PC-3 (cell line): ENCODE measurements around the gene SNCG. TPM values are rescaled to one million over a fixed set of nuclear protein-coding genes. Genes with fewer than 3 reads are reported as not detected.
A peak's percentile ranks its signal among the peaks of the same experiment; 100 is the strongest.

ENCODE experiments used
- ATAC-seq: fragments of 200-7000 bp; cut with Tn5 transposase; 2 replicates; pipeline ENCODE4 v1.9.1; 2020; ENCODE audit warnings: mild to moderate bottlenecking, moderate library complexity
- BruUV-seq: library from RNA; stranded (reverse); fragments of 400-500 nt; replicated peaks from 2 replicates; lab custom pipeline; 2021; lab: Mats Ljungman, UMichigan
- CTCF ChIA-PET: fragments of 300-600 bp; sonication (Branson Sonifier 250); formaldehyde crosslinking; loops from one replicate; lab custom pipeline; 2022; ENCODE audit warnings: antibody characterized with exemption; lab: Charles Lee
- POLR2A ChIA-PET: fragments of 300-600 bp; sonication (Branson Sonifier 250); formaldehyde crosslinking; loops from one replicate; lab custom pipeline; 2022; ENCODE audit warnings: antibody characterized with exemption; ENCODE audit not compliant: unreplicated experiment; lab: Charles Lee
- DNase-seq: peaks from one replicate; pipeline ENCODE4 v3.0.0-alpha.2; 2015
- H2AFZ ChIP-seq: fragments of 300-600 bp; sonication (generic); 2 replicates; pipeline ENCODE4 v1.6.0; 2016; ENCODE audit warnings: antibody characterized with exemption, low read length
- H3F3A ChIP-seq: fragments of 300-600 bp; sonication (generic); one replicate; pipeline ENCODE4 v1.6.0; 2017; ENCODE audit warnings: antibody characterized with exemption, low read length, control low read depth, mild to moderate bottlenecking; ENCODE audit not compliant: unreplicated experiment
- H3K27ac ChIP-seq: fragments of 300-600 bp; sonication (generic); 2 replicates; pipeline ENCODE4 v1.5.1; 2016; ENCODE audit warnings: mild to moderate bottlenecking, low read length
- H3K27me3 ChIP-seq: fragments of 300-600 bp; sonication (generic); 2 replicates; pipeline ENCODE4 v1.6.1; 2016; ENCODE audit warnings: low read length, mixed read lengths
- H3K36me3 ChIP-seq: fragments of 300-600 bp; sonication (generic); 2 replicates; pipeline ENCODE4 v1.6.1; 2016; ENCODE audit warnings: low read depth, mixed run types, low read length, mixed read lengths
- H3K4me1 ChIP-seq: fragments of 300-600 bp; sonication (generic); 2 replicates; pipeline ENCODE4 v1.5.1; 2016; ENCODE audit warnings: low read length; ENCODE audit not compliant: insufficient read depth
- H3K4me2 ChIP-seq: fragments of 300-600 bp; sonication (generic); 2 replicates; pipeline ENCODE4 v1.6.0; 2016; ENCODE audit warnings: low read length
- H3K4me3 ChIP-seq: fragments of 300-600 bp; sonication (generic); 2 replicates; pipeline ENCODE4 v1.5.1; 2016; ENCODE audit warnings: mild to moderate bottlenecking, low read length, mixed read lengths
- H3K79me2 ChIP-seq: fragments of 300-600 bp; sonication (generic); 2 replicates; pipeline ENCODE4 v1.6.1; 2017; ENCODE audit warnings: low read length, mixed read lengths
- H3K9ac ChIP-seq: fragments of 300-600 bp; sonication (generic); 2 replicates; pipeline ENCODE4 v1.6.0; 2016; ENCODE audit warnings: mild to moderate bottlenecking, low read length
- H3K9me2 ChIP-seq: fragments of 300-600 bp; sonication (generic); replicated peaks from 2 replicates; pipeline ENCODE4 v1.6.1; 2016; ENCODE audit warnings: mixed run types, low read length, mixed read lengths
- H3K9me3 ChIP-seq: fragments of 300-600 bp; sonication (generic); 2 replicates; pipeline ENCODE4 v1.6.1; 2016; ENCODE audit warnings: low read length, mixed read lengths
- H4K20me1 ChIP-seq: fragments of 300-600 bp; sonication (generic); 2 replicates; pipeline ENCODE4 v1.6.1; 2016; ENCODE audit warnings: low read length, mixed read lengths
- CTCF ChIP-seq: fragments of 300-600 bp; sonication (generic); conservative IDR thresholded peaks from 2 replicates; pipeline ENCODE4 v1.5.1; 2017; ENCODE audit warnings: antibody characterized with exemption, low read depth, mild to moderate bottlenecking, low read length
- EZH2 ChIP-seq: fragments of 300-600 bp; sonication (generic); IDR thresholded peaks from one replicate; pipeline ENCODE4 v1.6.1; 2017; ENCODE audit warnings: antibody characterized with exemption, mild to moderate bottlenecking, low read length; ENCODE audit not compliant: unreplicated experiment
- EZH2phosphoT487 ChIP-seq: fragments of 300-600 bp; sonication (generic); IDR thresholded peaks from 2 replicates; pipeline ENCODE4 v1.6.1; 2018; ENCODE audit warnings: mild to moderate bottlenecking, antibody characterized with exemption, low read length, borderline replicate concordance
- intact Hi-C: fragments of 100-400 bp; cut with micrococcal nuclease; formaldehyde crosslinking; loops from 2 replicates; pipeline ENCODE4 v1.9.0; 2023
- total RNA-seq: library from RNA; depleted of rRNA; stranded (reverse); fragments of >200 nt; gene quantifications from 2 replicates; pipeline ENCODE4 v1.2.3, GENCODE V29; 2014

The SNCG gene
- total RNA-seq, 1 experiment from 2014 or later: 2.7 TPM

GRCh38 chr10:86965986-86966654 lies 7.7 kb downstream of the SNCG start:
- no peaks in the 10 kb centered on the region for H3K9me3 ChIP-seq
- H3F3A ChIP-seq: no peaks in the 10 kb centered on the region
- H3K4me1 ChIP-seq: peaks cover 43% of the 10 kb centered on the region
- no peak overlapping the region for H3K27ac ChIP-seq
- no peak for ATAC-seq
- no peaks in the 10 kb centered on the region for H3K9me2 ChIP-seq
- TF ChIP-seq EZH2phosphoT487: no peak
- no peak for TF ChIP-seq EZH2
- TF ChIP-seq CTCF: no peak
- H3K9ac ChIP-seq: 0 out of 2 replicates have a peak overlapping the region, but pooled peaks have one; percentile 5
- H3K4me3 ChIP-seq: no peak overlapping the region
- peaks cover 5% of the 10 kb centered on the region; the same call in 1 of the 2 replicates for H4K20me1 ChIP-seq
- no peaks in the 10 kb centered on the region for H3K27me3 ChIP-seq
- intact Hi-C loops: loop anchor here (1.0 kb wide), 1 partner anchor 27 kb away; no protein-coding TSS in a partner anchor
- CTCF ChIA-PET: interaction anchor here (0.9 kb wide), 1 partner anchor 26 kb away, joined by 5 read pairs; no protein-coding TSS in a partner anchor
- no peak for DNase-seq
- POLR2A ChIA-PET: no interaction called here
- BruUV-seq: no TSS peak
- no peaks in the 10 kb centered on the region for H3K36me3 ChIP-seq
- peaks cover 32% of the 10 kb centered on the region for H3K79me2 ChIP-seq
- H3K4me2 ChIP-seq: no peak overlapping the region
- H2AFZ ChIP-seq: 0 out of 2 replicates have a peak overlapping the region, but pooled peaks have one; percentile 11

GRCh38 chr10:86967481-86967941 lies 9.1 kb downstream of the SNCG start:
- Histone ChIP-seq H3K4me1 (peaks cover 47% of the 10 kb centered on the region), H3K9me3 (no peaks in the 10 kb centered on the region), H3K4me2 (peak overlapping the region; percentile 90), H3K27ac (no peak overlapping the region), H4K20me1 (peaks cover 5% of the 10 kb centered on the region; the same call in 1 of the 2 replicates), H3K9me2 (no peaks in the 10 kb centered on the region), H3K36me3 (no peaks in the 10 kb centered on the region), H2AFZ (no peak overlapping the region), H3F3A (no peaks in the 10 kb centered on the region), H3K4me3 (peak overlapping the region; percentile 71), H3K9ac (peak overlapping the region; percentile 92; the same call in 1 of the 2 replicates), H3K79me2 (peaks cover 32% of the 10 kb centered on the region), H3K27me3 (no peaks in the 10 kb centered on the region)
- ChIA-PET POLR2A (no interaction called here), CTCF (no interaction called here)
- TF ChIP-seq EZH2 (no peak), CTCF (no peak), EZH2phosphoT487 (no peak)
- DNase-seq (no peak), ATAC-seq (no peak)
- intact Hi-C loops: no loop called here
- no TSS peak for BruUV-seq
